Liver (tissue), 3 donors: ENCODE measurements around the gene RAB15.

Experiments used
- GABPA ChIP-seq, 2 donors: IDR thresholded peaks in 1 of 2; conservative IDR thresholded peaks in 1 of 2; 2 replicates each; pipeline ENCODE4 v1.6.1; 2016; ENCODE audit warnings: antibody characterized with exemption in 2 of 2, mild to moderate bottlenecking in 1 of 2, moderate library complexity in 1 of 2
- JUND ChIP-seq, 2 donors: IDR thresholded peaks; 2 replicates each; pipeline ENCODE4 v1.6.1; 2016; ENCODE audit warnings: antibody characterized with exemption in 2 of 2
- RXRA ChIP-seq, 2 donors: IDR thresholded peaks; 2 replicates each; pipeline ENCODE4 v1.6.1; 2017 to 2018; ENCODE audit warnings: antibody characterized with exemption in 2 of 2, mild to moderate bottlenecking in 1 of 2
- TF ChIP-seq, protein P1 (sequence below): fragments of 150-350 bp; IDR thresholded peaks from 2 replicates; pipeline ENCODE4 v1.5.1; 2017; ENCODE audit warnings: improper control_type of control experiment, low read depth, low read length; ENCODE audit not compliant: missing input control
- TF ChIP-seq, protein P2 (sequence below): IDR thresholded peaks from 2 replicates; pipeline ENCODE4 v1.6.1; 2016; ENCODE audit warnings: antibody characterized with exemption
- donor health status: healthy.
- donor health status: healthy.

DNA sequence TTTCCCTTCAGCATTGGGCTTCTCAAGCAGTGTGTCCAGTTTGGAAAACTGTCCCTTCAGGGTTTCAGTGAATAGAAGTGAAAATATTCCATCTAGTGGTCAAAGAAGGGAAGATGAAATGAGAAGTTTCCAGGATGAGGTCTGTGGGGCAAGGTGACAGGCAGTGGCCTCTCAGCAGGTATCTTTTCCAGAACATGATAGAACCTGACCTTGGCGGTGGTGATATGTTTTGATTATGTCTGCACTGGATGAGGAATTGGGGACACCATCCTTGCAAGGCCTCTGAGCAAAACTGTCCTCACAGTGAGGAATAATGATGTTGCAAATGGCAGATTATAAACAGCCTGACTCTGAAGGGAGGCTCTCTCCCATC is 34.3 kb downstream of the RAB15 start:
- TF ChIP-seq, protein P1, sequence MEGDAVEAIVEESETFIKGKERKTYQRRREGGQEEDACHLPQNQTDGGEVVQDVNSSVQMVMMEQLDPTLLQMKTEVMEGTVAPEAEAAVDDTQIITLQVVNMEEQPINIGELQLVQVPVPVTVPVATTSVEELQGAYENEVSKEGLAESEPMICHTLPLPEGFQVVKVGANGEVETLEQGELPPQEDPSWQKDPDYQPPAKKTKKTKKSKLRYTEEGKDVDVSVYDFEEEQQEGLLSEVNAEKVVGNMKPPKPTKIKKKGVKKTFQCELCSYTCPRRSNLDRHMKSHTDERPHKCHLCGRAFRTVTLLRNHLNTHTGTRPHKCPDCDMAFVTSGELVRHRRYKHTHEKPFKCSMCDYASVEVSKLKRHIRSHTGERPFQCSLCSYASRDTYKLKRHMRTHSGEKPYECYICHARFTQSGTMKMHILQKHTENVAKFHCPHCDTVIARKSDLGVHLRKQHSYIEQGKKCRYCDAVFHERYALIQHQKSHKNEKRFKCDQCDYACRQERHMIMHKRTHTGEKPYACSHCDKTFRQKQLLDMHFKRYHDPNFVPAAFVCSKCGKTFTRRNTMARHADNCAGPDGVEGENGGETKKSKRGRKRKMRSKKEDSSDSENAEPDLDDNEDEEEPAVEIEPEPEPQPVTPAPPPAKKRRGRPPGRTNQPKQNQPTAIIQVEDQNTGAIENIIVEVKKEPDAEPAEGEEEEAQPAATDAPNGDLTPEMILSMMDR = peak; percentile 35
- TF ChIP-seq, protein P2, sequence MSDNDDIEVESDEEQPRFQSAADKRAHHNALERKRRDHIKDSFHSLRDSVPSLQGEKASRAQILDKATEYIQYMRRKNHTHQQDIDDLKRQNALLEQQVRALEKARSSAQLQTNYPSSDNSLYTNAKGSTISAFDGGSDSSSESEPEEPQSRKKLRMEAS = no peak
- TF ChIP-seq JUND (IDR thresholded peaks at IDR 0.05) (no peak), RXRA (IDR thresholded peaks at IDR 0.05) (no peak), GABPA (IDR thresholded peaks at IDR 0.05 in 1 of 2, conservative IDR thresholded peaks at IDR 0.05 in 1 of 2) (no peak)
